Activated CD8-positive, alpha-beta memory T cell treated with anti-CD3 and anti-CD28 coated beads, Interleukin-2, amount 50 U/mL, for 1 hour (primary cell): ENCODE data around the gene HOXA1.

ENCODE experiments used
- DNase-seq: peaks from one replicate; pipeline ENCODE4 v3.0.0-alpha.2; 2020; ENCODE audit errors: extremely low read depth

HOXA1 gene

GRCh38 chr7:27116962-27117886, 21.4 kb upstream of the HOXA1 start:
- no peak for DNase-seq

DNA sequence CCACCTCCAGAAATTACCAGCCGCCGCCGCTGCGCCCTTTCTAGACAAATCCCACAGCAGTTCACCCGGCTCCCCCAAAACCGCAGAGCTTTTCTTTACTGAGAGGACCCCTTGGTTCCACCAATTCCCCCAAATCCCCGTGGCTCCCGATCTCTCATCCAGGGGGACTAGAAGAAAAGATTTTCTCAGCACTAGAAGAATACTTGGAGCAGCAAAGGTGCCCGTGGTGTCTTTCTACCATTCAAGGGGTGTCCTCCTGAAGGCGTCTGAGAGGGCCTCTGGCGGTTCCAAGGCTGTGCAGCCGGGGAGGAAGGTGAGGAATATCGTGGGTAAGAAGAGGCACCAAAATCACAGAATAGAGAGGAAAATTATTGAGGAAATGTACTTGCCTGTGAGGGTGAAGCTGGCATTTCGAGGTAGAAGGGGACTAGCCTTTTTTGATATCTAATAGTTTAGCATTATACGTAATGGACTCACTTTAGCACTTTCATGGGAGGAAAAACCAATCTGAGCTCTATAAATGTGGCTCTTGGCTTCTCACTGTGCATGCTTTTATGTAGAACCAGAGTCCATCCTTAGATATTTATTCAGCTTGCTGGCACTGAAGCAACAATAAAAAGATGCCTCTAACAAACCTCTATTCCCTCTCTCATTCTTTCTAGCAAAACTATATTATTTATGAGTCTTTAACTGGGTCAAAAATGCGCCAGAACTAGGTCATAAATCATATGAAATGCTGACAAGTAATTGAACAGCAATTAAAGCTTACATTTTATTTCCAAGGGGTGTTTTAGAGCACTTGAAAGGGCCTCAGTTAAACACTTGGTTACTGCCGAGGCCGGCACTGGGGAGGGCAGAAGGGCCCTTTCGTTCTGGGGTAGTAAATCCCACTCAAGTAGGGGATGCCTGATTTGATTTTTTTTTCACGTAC, 20.5 kb upstream of the HOXA1 start:
- no peak for DNase-seq

- no peak for DNase-seq
Measured at GRCh38 chr7:27115221-27116026, 19.6 kb upstream of the HOXA1 start.

DNA sequence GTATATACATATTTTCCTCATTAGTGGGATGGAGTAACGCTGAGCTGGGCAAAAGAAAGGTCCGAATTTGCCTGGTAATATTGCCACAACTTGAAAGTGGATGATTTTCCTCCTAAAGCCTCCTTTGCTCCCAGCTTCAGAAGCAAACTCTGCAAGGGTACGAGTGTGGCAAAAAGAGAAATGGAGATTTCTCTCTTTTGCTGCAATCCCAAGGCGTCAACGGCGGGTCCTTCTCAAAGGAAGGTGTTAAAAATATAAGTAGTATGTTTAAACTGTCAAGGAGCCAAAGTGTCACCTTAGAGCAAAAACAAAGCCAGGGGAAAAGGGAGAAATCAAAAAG, 19.1 kb upstream of the HOXA1 start:
- DNase-seq, result no peak

DNA sequence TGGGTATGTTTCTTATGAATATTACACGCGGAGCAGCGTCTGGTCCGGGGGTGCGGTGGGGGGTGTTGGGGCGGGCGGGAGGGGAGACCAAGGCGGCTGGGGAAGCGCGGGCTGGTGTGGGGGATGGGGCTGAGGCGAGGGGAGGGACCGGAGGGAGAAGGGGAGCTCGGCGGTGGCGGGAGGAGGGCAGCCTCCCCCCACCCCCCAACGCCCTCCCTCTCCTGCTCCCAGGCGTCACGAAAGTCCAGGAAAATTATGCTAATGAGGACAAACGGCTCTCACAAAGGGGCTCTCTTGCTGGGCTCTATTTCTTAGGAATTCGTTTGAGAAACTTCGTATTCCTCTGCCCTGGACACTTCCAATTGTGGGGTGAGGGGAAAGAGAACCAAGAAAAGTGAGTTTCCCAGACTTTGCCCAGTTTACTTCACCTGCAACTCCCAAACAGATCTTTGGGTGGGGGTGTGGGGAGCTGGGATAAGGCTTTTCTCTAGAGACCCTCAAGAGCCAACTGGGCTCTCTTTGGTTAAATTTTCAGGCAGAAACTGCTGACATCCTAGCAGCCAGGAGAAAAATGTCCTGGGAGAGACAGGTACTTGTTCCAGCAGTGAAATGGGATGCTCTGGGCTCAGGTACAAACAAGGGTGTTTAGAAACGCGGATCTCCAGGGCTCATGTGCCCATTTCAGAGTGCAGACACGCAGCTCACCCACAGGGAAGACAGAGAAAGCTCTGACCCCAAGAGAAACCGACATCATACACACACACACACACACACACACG, 18.4 kb upstream of the HOXA1 start:
- DNase-seq, result no peak

DNA sequence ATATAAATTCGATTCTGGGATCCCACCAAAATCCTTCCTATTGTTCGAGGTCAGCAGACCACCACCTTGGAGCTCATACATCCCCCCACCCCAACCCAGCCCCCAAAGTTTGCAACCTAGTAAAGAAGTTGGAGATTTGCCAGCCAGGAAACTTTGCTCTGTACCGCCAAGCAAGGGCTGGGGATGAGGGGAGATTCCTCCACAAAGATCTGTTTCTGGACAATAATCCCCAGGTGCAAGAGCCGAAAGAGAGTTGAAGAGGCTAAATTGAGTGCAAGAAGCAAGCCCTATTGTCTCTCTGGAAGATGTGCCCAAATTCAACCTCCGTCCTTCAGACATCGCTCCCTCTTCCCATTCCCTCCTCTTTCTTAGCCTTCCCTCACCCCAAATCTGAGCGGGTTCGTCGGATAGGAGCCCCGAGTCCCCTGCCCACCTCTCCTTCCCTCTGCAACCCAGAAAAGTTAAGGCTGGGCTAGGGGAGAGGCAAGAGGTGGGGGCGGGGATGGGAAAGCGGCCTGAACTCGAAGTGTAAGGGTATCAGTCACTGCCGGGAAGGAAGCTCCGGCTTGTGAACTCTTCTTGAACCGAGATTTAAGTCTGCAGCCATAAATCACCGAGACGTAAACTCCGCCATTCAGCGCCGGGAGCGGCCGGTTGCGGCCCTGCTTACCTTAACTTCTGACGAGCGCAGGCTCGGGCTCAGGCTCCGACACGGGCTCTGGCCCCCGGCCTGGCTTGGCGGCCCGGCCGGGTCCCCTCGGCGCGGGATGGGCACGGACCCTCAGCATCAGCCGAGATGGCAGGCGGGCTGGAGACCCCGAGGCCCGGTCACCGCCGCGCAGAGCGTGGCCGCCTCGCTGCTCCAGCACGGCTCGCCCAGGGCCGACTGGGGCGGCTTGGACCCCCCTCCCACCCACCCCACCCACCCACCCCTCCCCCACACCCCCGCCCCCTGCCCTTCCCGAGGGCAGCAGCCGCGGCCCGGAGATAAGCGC, 17.5 kb upstream of the HOXA1 start:
- DNase-seq, result no peak

- DNase-seq, result no peak
Measured at GRCh38 chr7:27112361-27112760, 16.6 kb upstream of the HOXA1 start.

GRCh38 chr7:27111751-27112277, 16.0 kb upstream of the HOXA1 start:
- no peak for DNase-seq

DNA sequence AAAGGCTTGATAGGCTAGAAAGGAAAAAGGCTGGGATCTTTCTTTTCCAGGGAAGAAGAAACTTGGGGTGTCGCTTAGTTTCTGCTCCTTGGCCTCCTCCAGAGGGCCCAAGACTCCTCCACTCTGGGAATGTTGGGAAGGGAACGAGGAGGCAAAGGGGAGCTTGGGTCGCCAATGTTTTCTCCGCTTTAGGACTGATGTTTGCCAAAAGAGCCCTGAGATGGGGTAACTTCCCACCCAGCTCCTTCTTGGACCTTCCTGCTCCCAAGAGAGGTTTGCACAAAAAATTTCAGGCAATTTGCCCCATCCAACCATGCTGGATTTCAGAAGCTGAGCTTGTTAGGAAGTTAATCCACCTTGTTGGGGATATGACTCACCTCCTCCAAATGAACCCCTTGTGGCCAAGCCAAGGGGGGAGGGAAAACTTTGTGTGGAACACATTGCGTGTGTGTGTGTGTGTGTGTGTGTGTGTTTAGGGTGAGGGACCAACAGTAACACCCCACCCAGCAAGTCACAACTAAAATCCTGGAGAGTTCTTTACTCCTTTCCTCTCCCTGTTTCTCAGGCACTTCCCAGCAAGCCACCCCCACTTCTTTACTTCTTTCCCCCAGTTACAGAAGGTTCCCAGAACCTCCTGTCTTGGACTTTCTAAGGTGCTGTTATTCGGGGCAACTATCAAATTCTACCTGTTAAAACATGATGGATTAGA, 15.4 kb upstream of the HOXA1 start:
- DNase-seq, result no peak

DNA sequence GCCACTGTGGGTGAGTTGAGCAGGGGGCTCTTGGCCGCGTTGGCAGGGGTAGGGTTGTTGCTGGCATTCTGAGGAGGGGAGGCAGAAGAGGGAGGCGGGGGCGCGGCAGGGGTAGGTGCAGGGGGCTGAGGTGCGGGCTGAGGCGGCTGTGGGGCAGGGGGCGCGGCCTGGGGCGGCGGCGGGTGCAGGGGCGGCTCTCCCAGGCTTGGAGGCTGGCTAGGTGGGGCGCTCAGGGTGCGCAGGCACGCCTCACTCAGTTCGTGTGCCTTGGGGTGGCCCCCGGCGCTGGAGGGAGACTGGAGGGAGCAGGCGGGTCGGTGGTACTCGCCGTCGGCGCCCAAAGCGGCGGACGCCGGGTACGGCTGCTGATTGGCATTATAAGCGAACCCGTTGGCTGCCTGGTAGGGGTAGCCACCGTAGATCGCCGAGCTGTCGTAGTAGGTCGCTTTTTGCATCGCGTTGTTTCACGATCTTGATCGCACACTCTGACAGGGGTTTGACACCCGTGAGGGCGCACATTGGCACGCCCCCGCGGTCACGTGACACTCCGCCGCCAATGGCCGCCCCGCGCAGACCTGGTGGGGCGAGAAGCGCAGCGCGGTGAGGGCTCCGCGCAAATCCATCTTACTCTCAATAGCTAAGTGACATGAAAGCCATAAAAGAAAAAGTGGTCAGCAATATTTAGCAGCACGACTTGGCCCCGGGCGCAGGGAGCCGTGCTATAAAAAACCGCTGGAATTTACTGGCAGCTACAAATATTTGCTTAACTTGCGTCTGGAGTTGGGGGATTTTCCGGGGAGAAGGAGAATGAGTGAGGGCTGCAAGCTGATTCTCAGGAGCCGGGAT, 14.6 kb upstream of the HOXA1 start:
- no peak for DNase-seq

GRCh38 chr7:27109466-27110185, 13.8 kb upstream of the HOXA1 start:
- no peak for DNase-seq

DNA sequence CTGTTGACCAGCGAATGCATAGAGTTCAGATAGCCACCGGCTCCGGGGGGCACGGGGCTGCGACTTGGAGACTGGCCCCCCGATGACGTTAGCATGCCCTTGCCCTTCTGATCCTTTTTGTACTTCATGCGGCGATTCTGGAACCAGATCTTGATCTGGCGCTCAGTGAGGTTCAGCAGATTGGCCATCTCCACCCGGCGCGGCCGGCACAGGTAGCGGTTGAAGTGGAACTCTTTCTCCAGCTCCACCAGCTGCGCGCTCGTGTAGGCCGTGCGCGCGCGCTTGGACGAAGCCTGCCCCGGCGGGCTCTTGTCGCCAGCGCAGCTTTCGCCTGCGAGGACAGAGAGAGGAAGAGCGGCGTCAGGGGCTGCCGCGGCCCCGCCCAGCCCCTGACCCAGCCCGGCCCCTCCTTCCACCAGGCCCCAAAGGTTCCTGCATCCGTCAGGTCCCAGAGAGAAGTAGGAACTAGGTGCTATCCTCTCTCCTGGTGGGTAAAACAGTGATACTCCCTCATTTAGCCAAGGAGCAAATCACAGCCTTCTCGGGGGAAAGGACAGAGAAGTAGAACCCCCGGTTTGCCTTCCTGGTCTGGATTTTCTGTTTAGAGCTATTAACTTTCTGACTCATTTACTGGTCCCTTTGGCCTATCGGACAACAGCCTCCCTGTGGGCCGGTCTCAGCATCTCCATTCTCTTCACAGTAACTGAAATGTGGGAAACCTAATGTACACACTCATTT, 12.8 kb upstream of the HOXA1 start:
- no peak for DNase-seq

- DNase-seq, result no peak
Measured at GRCh38 chr7:27107391-27108381, 11.9 kb upstream of the HOXA1 start.

- DNase-seq, result no peak
Measured at GRCh38 chr7:27106901-27107240, 11.1 kb upstream of the HOXA1 start.

DNA sequence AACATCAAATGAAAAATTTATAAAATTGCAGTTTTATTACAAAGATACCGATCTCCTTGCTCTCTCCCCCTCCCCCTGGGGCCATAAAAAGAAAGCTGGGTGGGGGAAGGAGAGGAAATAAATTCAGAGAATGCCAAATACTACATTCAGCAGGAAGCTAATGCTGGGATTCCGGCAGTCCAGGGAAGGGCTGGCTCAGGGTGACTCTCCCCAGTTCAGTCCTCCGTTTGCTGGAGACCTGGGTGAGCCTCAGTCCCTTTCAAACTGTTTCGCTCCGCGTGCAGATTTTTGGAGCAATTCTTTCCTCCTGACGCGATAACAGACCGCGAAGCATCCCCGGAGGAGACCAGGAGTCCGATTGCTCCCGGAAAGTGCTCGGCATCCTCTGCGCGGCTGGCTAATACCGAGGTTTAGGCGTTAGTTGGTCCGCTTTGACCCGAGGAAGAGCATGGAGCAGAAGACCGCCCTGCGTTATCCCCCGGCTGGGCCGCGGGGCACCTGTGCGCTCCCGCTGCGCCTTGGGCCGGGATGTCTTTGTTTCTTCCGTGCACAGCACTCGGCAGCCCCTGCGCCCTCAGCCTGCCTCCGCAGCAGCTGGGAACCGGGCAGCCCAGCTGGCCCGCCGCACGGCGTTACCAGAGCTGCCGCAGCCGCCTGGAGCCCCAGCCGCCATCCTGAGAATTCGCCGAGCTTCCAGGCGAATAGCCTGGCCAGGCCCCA, 10.5 kb upstream of the HOXA1 start:
- DNase-seq, result no peak
